HG02981 (cell line): ENCODE measurements around the gene RIMS4.

Experiments
- ATAC-seq: cut with Tn5 transposase; IDR thresholded peaks from one replicate; pipeline ENCODE4 v1.9.1; 2021; ENCODE audit warnings: mild to moderate bottlenecking, moderate library complexity; ENCODE audit not compliant: unreplicated experiment

RIMS4 gene

GRCh38 chr20:44796758-44797457, 13.4 kb downstream of the RIMS4 start:
- ATAC-seq: no peak

GRCh38 chr20:44796311-44796710, 14.0 kb downstream of the RIMS4 start:
- no peak for ATAC-seq

GRCh38 chr20:44795836-44796235, 14.5 kb downstream of the RIMS4 start:
- ATAC-seq: no peak

- no peak for ATAC-seq
Measured at GRCh38 chr20:44792796-44793195, 17.6 kb downstream of the RIMS4 start.

GRCh38 chr20:44790638-44791393, 19.5 kb downstream of the RIMS4 start:
- ATAC-seq: no peak

GRCh38 chr20:44788706-44789456, 21.5 kb downstream of the RIMS4 start:
- no peak for ATAC-seq

- no peak for ATAC-seq
Measured at GRCh38 chr20:44787299-44787698, 23.0 kb downstream of the RIMS4 start.

GRCh38 chr20:44785768-44786167, 24.6 kb downstream of the RIMS4 start:
- no peak for ATAC-seq

GRCh38 chr20:44784688-44785087, 25.7 kb downstream of the RIMS4 start:
- ATAC-seq: no peak

- no peak for ATAC-seq
Measured at GRCh38 chr20:44781791-44782190, 28.6 kb downstream of the RIMS4 start.

- no peak for ATAC-seq
Measured at GRCh38 chr20:44781118-44781517, 29.2 kb downstream of the RIMS4 start.

GRCh38 chr20:44780226-44780625, 30.1 kb downstream of the RIMS4 start:
- no peak for ATAC-seq

- ATAC-seq: no peak
Measured at GRCh38 chr20:44776980-44777379, 33.4 kb downstream of the RIMS4 start.

GRCh38 chr20:44773070-44773829, 37.1 kb downstream of the RIMS4 start:
- no peak for ATAC-seq

- ATAC-seq: no peak
Measured at GRCh38 chr20:44772636-44773035, 37.7 kb downstream of the RIMS4 start.

GRCh38 chr20:44771172-44771535, 39.2 kb downstream of the RIMS4 start:
- no peak for ATAC-seq

GRCh38 chr20:44770484-44771171, 39.7 kb downstream of the RIMS4 start:
- ATAC-seq: no peak

- no peak for ATAC-seq
Measured at GRCh38 chr20:44769481-44769863, 40.9 kb downstream of the RIMS4 start.

- no peak for ATAC-seq
Measured at GRCh38 chr20:44768854-44769480, 41.4 kb downstream of the RIMS4 start.

- no peak for ATAC-seq
Measured at GRCh38 chr20:44768256-44768655, 42.1 kb downstream of the RIMS4 start.
